Stimulated activated CD4-positive, alpha-beta T cell treated with anti-CD3 and anti-CD28 coated beads, Interleukin-15, amount 100 ng/mL, for 48 hours (primary cell): ENCODE measurements around the gene CLCN1.

ENCODE experiments used
- DNase-seq, 2 donors: peaks; one replicate each; pipeline ENCODE4 v3.0.0-alpha.2; 2020; ENCODE audit warnings: low read depth in 2 of 2

The CLCN1 gene

GRCh38 chr7:143363016-143363937, 47.4 kb downstream of the CLCN1 start:
- DNase-seq = no peak

GRCh38 chr7:143367972-143368371, 52.1 kb downstream of the CLCN1 start:
- DNase-seq = no peak

- no peak for DNase-seq
Measured at GRCh38 chr7:143368387-143368786, 52.5 kb downstream of the CLCN1 start.

GRCh38 chr7:143369678-143370651, 54.1 kb downstream of the CLCN1 start:
- no peak for DNase-seq

GRCh38 chr7:143372070-143372469, 56.2 kb downstream of the CLCN1 start:
- no peak for DNase-seq

GRCh38 chr7:143373255-143373794, 57.4 kb downstream of the CLCN1 start:
- DNase-seq = no peak

- DNase-seq = no peak
Measured at GRCh38 chr7:143374561-143374960, 58.6 kb downstream of the CLCN1 start.

GRCh38 chr7:143375298-143376034, 59.6 kb downstream of the CLCN1 start:
- DNase-seq = no peak

GRCh38 chr7:143376396-143376795, 60.5 kb downstream of the CLCN1 start:
- DNase-seq = no peak

GRCh38 chr7:143379611-143380259, 63.8 kb downstream of the CLCN1 start:
- DNase-seq = no peak

- DNase-seq = peak; percentile 68 to 80
Measured at GRCh38 chr7:143380260-143380645, 64.3 kb downstream of the CLCN1 start.

GRCh38 chr7:143380646-143381426, 64.9 kb downstream of the CLCN1 start, which contains the start of gene ZYX:
ZYX (plus strand) TSS chr7:143381345; CDS start chr7:143381572, 227 bp downstream.
- DNase-seq = peak; percentile 76 to 87

- no peak for DNase-seq
Measured at GRCh38 chr7:143381427-143382125, 65.7 kb downstream of the CLCN1 start.

GRCh38 chr7:143382126-143382790, 66.3 kb downstream of the CLCN1 start:
- DNase-seq = no peak

GRCh38 chr7:143382791-143383641, 67.1 kb downstream of the CLCN1 start:
- no peak for DNase-seq

- DNase-seq = no peak
Measured at GRCh38 chr7:143383642-143383957, 67.7 kb downstream of the CLCN1 start.

- DNase-seq = no peak
Measured at GRCh38 chr7:143384148-143384547, 68.2 kb downstream of the CLCN1 start.
